Astrocyte of the cerebellum (primary cell): Measurements from ENCODE around the gene BHLHE40.

Experiments used
- DNase-seq: peaks from one replicate; pipeline ENCODE4 v3.0.0-alpha.2; 2011; ENCODE audit warnings: low read depth
- H3K4me3 ChIP-seq: 2 replicates; pipeline ENCODE4 v1.5.1; 2011; ENCODE audit warnings: mild to moderate bottlenecking, low read depth, low read length, moderate library complexity
- in situ Hi-C: cut with HindIII; loops from 2 replicates; pipeline ENCODE4 v1.10.0; 2017; ENCODE audit warnings: low sequenced_read_pairs
- TF ChIP-seq, protein P1 (sequence below): IDR thresholded peaks from 2 replicates; pipeline ENCODE4 v1.5.1; 2012; ENCODE audit warnings: low read length, low read depth, moderate library complexity, mild to moderate bottlenecking; ENCODE audit errors: missing control alignments

Gene BHLHE40

DNA sequence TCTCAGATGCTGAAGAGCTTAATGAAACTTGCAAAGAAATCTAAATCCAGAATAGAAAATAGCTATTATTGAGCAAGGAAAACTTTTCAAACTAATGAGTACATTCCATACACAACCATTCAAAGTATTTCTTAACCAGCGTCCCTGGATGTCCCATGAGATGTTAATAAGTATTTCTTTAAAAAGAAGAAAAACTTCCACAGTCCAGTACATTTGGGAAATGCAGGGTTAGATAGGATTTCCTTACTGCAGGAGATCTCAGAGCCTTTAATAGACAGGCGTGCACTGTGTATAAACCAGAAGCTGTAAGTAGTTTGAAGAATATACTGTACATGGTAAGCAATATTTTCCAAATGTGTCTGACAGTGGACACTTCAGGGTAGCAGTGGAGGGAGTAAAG is 29.6 kb upstream of the BHLHE40 start:
- TF ChIP-seq, protein P1, sequence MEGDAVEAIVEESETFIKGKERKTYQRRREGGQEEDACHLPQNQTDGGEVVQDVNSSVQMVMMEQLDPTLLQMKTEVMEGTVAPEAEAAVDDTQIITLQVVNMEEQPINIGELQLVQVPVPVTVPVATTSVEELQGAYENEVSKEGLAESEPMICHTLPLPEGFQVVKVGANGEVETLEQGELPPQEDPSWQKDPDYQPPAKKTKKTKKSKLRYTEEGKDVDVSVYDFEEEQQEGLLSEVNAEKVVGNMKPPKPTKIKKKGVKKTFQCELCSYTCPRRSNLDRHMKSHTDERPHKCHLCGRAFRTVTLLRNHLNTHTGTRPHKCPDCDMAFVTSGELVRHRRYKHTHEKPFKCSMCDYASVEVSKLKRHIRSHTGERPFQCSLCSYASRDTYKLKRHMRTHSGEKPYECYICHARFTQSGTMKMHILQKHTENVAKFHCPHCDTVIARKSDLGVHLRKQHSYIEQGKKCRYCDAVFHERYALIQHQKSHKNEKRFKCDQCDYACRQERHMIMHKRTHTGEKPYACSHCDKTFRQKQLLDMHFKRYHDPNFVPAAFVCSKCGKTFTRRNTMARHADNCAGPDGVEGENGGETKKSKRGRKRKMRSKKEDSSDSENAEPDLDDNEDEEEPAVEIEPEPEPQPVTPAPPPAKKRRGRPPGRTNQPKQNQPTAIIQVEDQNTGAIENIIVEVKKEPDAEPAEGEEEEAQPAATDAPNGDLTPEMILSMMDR, result no peak
- DNase-seq, result no peak
- H3K4me3 ChIP-seq, result no peak overlapping the region
- in situ Hi-C loops, result no loop called here

DNA sequence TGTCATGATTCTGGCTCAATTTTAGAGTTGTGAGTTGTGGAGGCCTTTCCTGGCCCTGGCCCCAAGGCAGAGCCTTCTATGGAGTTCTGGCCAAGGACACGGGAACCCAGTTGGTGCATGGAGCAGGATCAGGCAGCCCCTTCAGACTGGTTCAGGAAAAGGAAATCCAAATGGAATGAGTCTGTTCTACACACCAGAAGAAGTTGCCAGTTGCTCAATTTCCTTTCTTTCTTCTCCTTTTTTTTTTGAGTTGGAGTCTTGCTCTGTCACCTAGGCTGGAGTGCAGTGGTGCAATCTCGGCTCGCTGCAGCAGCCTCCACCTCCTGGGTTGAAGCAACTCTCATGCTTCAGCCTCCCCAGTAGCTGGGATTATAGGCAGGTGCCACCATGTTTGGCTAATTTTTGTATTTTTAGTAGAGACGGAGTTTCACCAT is 28.9 kb upstream of the BHLHE40 start:
- TF ChIP-seq, protein P1, result no peak
- no peak overlapping the region for H3K4me3 ChIP-seq
- no peak for DNase-seq
- in situ Hi-C loops, result no loop called here

DNA sequence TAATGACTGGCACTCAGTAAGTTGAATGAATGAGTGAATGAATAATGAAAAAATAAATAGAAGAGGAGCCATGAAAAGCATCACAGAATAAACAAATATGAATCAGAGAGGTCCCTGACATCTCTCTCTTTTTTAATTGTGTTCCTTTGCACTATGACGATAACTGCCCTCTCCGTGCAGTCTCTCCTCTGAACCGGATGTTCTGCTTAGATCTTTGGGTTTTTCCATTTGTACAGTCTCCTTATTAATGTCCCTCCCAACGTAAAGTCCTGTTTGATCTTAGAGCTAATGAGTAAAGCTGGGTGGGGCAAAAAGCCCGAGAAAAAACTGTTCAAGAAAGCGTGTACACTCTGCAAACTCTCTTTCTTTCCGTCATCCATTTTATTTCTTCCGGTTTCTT is 28.3 kb upstream of the BHLHE40 start:
- no peak overlapping the region for H3K4me3 ChIP-seq
- DNase-seq, result no peak
- TF ChIP-seq, protein P1, result no peak
- in situ Hi-C loops, result no loop called here

DNA sequence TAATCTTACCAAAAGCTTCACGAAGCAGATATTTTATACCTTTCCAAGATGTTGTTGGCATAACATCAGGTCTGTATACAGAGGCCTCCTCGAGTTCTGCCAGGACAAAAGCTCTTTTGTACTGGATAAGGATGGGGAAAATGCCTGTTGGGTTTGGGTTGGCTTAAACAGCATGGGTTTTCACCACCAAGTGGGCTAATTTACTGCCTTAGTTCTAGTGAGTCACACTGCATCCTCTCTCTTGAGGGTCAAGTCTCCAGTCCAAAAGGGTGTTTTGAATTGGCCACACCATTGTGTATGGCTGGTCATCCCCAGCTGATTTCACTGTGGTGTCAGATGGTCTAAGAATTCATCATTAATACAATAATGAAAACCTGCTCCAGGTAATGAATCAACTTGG is 26.1 kb upstream of the BHLHE40 start:
- H3K4me3 ChIP-seq, result no peak overlapping the region
- TF ChIP-seq, protein P1, result no peak
- DNase-seq, result peak; percentile 44
- in situ Hi-C loops, result no loop called here

DNA sequence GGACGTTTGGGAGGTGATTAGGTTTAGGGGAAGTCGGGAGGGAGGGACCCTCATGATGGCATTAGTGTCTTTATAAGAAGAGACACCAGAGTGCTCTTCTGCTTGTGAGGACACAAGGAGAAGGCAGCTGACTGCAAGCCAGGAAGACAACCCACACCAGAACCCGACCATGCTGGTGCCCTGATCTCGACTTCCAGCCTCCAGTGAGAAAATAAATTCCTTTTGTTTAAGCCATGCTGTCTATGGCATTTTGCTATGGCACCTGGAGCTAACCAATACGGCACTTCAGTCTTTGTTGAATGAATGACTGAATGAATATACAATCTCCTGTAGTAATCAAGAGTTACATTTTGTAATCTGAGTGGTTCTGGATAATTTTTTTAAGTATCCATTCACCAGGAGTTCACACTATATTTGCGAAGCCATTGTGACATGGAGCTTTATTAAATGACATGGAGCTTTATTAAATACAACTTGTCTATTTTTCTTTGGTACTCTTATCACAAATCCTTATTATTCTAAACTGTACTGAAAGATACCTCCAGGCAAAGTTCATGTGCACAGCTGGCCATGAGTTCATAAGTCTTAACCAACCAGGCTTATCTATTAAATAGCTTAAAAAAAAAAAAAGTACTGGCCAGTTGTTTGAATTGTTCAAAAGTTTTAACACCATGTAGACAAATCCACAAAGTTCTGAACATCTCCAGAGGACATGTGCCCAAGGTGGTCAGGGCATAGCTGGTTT is 24.8 kb upstream of the BHLHE40 start:
- H3K4me3 ChIP-seq, result no peak overlapping the region
- TF ChIP-seq, protein P1, result no peak
- no peak for DNase-seq
- in situ Hi-C loops, result no loop called here

DNA sequence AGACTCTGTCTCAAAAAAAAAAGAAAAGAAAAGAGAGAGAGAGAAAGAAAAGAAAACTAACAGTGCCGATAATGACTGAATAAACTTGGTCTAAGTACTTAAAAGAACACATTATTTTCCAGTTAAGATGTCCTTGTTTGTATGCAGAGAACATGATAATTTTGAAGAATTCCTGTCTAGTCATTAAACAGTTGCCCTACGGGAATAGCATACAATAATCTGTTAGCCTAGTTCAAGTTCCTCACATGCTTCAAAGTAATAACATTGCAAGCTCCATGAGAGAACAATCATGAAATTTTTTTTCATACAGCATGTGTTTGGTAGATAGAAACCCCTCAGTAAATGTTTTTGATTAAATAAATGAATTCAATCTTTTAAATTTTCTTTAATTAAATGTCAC is 23.1 kb upstream of the BHLHE40 start:
- in situ Hi-C loops, result no loop called here
- H3K4me3 ChIP-seq, result no peak overlapping the region
- TF ChIP-seq, protein P1, result no peak
- no peak for DNase-seq
